A549 treated with DMSO at 1 μM for 4 hours (cell line): ENCODE measurements around the gene BSG. TPM values are rescaled to one million over a fixed set of nuclear protein-coding genes. Genes with fewer than 3 reads are reported as not detected.

ENCODE experiments used
- total RNA-seq: library from RNA; stranded (reverse); fragments of 200-300 nt; extraction: Qiagen RNA extraction; gene quantifications from 5 replicates; pipeline ENCODE4 v1.2.3, GENCODE V29; 2022; ENCODE audit warnings: low read depth

The BSG gene
- 669 to 733 TPM (median 672 TPM) in 5 replicates for total RNA-seq

DNA sequence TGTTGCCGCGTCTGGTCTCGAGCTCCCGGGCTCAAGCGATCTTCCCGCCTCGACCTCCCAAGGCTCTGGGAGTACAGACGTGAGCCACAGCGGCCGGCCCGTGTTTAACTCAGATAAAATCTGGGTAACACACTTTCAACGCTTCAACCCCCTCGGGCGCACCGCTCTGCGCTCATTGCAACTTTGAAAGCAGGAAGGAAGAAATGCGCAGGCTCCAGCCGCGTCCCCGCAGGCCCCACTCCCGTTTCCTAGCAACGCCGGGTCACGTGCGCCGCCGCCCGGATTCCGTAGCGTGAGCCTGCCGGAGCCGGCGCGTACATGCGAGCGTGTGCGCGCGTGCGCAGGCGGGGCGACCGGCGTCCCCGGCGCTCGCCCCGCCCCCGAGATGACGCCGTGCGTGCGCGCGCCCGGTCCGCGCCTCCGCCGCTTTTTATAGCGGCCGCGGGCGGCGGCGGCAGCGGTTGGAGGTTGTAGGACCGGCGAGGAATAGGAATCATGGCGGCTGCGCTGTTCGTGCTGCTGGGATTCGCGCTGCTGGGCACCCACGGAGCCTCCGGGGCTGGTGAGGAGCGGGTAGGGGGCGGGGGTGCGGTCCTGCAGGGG lies at the start of gene BSG:
TSS of gene BSG (plus strand) at position 457 of the 603 bp plus-strand sequence. CDS start at position 496, 39 bp downstream.

DNA sequence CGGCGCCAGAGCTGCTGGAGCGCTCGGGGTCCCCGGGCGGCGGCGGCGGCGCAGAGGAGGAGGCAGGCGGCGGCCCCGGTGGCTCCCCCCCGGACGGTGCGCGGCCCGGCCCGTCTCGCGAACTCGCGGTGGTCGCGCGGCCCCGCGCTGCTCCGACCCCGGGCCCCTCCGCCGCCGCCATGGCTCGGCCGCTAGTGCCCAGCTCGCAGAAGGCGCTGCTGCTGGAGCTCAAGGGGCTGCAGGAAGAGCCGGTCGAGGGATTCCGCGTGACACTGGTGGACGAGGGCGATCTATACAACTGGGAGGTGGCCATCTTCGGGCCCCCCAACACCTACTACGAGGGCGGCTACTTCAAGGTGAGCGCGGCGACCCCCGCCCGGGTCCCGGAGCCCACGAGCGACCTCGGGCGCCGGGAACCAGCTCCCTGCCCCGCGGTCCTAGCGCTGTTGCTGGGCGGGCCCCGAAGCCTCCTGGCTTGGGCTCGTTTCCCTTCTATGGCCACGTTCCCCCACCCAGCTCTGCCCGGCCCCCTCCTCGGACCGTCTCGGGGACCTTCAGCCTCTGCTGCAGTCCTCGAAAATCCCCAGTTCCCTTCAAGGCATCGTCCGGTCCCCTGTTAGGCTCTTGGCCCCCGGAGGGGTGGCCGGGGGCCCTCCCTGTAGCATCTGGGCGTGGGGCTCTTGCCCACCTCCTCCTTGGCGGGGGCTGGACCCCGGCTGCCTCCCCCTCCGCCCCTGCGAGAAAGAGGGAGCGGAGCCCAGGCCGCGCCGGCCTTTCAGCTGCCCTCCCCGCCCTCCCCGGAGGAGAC lies 40.4 kb upstream of the BSG start, which contains the start of gene CDC34:
TSS of gene CDC34 (plus strand) at position 8 of the 808 bp plus-strand sequence. CDS start at position 180, 172 bp downstream.

DNA sequence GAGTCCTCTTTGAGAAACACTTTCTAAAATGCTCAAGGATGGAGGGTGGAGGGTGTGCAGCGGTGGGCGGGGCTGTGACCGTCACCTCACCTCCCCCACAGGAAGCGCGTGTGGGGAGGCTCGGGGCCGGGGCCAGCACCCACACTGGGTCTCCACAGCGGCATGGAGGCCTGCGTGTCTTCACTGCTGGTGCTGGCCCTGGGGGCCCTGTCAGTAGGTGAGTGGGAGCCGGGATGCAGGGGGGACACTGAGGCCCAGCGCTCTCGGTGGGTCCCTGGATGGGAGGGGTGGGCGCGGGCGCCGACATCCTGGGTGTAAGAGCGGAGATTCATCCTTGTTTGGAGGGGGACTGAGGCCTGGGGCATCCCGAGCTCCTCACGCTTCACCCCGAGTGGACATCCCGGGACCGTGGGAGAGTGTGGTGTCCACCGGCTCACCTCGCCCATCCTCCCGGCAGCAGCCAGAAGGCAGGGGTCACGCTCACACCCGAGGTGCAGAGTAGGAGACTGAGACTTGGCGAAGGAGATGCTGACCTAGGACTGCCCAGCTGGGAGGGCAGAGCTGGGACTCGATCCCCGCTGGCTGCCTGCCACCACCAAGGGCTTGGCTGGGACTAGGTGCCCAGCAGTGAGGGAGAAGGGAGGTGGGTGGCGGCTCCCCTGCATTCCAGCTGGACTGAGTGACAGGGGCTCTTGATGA lies 28.3 kb upstream of the BSG start, which contains the start of gene GZMM:
TSS of gene GZMM (plus strand) at position 144 of the 699 bp plus-strand sequence. CDS start at position 163, 19 bp downstream.

DNA sequence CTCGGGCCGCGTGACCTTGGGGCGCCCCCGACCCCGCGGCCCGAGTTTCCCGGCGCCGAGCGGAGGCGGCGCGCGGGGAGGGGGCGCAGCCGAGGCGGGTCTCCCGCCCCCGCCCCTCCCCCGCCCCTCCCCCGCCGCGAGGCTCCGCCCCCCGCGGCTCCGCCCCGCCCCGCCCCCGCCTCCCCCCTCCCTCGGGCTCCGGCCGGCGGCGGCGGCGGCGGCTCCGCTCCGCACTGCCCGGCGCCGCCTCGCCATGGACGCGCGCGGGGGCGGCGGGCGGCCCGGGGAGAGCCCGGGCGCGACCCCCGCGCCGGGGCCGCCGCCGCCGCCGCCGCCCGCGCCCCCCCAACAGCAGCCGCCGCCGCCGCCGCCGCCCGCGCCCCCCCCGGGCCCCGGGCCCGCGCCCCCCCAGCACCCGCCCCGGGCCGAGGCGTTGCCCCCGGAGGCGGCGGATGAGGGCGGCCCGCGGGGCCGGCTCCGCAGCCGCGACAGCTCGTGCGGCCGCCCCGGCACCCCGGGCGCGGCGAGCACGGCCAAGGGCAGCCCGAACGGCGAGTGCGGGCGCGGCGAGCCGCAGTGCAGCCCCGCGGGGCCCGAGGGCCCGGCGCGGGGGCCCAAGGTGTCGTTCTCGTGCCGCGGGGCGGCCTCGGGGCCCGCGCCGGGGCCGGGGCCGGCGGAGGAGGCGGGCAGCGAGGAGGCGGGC lies 17.4 kb downstream of the BSG start, which contains the start of gene HCN2:
TSS of gene HCN2 (plus strand) at position 189 of the 703 bp plus-strand sequence. CDS start at position 254, 65 bp downstream.

Other genes with a start within 250 kb of the BSG start
- 17.8 to 23.8 TPM (median 19.7 TPM) in 5 replicates for gene MIER2, start 227.8 kb upstream of the BSG start, total RNA-seq
- 0.22 to 0.60 TPM (median 0.58 TPM) in 5 replicates for gene C2CD4C, start 163.4 kb upstream of the BSG start, total RNA-seq
- gene SHC2, start 111.6 kb upstream of the BSG start, total RNA-seq, result 0.82 to 1.1 TPM (median 0.95 TPM) in 5 replicates
- 0.17 to 0.42 TPM (median 0.31 TPM) in 5 replicates for gene MADCAM1, start 76.1 kb upstream of the BSG start, total RNA-seq
- gene TPGS1, start 65.1 kb upstream of the BSG start, total RNA-seq, result 10.7 to 15.7 TPM (median 14.1 TPM) in 5 replicates
- gene CDC34, start 40.8 kb upstream of the BSG start, total RNA-seq, result 67.0 to 104 TPM (median 93.1 TPM) in 5 replicates
- 0.23 to 0.31 TPM (median 0.26 TPM) in 5 replicates for gene GZMM, start 28.5 kb upstream of the BSG start, total RNA-seq
- 30.9 to 43.9 TPM (median 36.4 TPM) in 5 replicates for gene HCN2, start 17.3 kb downstream of the BSG start, total RNA-seq
- 64.0 to 104 TPM (median 94.3 TPM) in 5 replicates for gene POLRMT, start 60.9 kb downstream of the BSG start, total RNA-seq
- gene FGF22, start 67.3 kb downstream of the BSG start, total RNA-seq, result 0.32 to 0.97 TPM (median 0.76 TPM) in 5 replicates
- gene RNF126, start 90.6 kb downstream of the BSG start, total RNA-seq, result 59.2 to 69.6 TPM (median 63.5 TPM) in 5 replicates
- 126 to 139 TPM (median 135 TPM) in 5 replicates for gene FSTL3, start 103.8 kb downstream of the BSG start, total RNA-seq
- gene PRSS57, start 122.9 kb downstream of the BSG start, total RNA-seq, result 0.09 to 0.31 TPM (median 0.12 TPM) in 4 of 5 replicates, not detected in the other
- 11.5 to 17.0 TPM (median 13.6 TPM) in 5 replicates for gene PALM, start 136.3 kb downstream of the BSG start, total RNA-seq
- gene MISP, start 178.5 kb downstream of the BSG start, total RNA-seq, result 86.2 to 99.9 TPM (median 95.7 TPM) in 5 replicates
- 222 to 238 TPM (median 234 TPM) in 5 replicates for gene PTBP1, start 224.9 kb downstream of the BSG start, total RNA-seq
- 1.9 to 4.8 TPM (median 3.8 TPM) in 5 replicates for gene PLPPR3, start 249.4 kb downstream of the BSG start, total RNA-seq